HG03066 (cell line): Measurements from ENCODE around the gene AGER.

ENCODE experiments used
- ATAC-seq: cut with Tn5 transposase; IDR thresholded peaks from one replicate; pipeline ENCODE4 v1.9.1; 2021; ENCODE audit warnings: low read depth; ENCODE audit not compliant: unreplicated experiment

Gene AGER

DNA sequence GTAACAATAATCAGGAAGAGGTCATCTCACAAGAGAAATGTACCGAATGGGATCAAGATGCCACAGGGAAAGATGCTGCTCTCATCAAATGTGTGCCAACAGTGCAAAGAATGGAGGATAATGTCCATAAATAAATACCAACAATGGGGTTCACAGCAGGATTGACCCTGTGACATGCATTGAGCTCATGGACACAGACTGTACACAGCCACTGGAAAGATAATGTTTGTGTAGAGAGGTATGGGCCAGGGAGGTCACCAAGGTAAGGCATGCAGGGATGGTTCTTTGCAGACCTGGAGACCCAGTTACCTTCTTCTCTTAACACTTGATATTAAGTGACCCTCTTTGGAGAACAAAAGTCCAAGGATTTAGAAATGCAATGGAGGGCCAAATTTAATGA is 9.6 kb downstream of the AGER start:
- ATAC-seq, result no peak

DNA sequence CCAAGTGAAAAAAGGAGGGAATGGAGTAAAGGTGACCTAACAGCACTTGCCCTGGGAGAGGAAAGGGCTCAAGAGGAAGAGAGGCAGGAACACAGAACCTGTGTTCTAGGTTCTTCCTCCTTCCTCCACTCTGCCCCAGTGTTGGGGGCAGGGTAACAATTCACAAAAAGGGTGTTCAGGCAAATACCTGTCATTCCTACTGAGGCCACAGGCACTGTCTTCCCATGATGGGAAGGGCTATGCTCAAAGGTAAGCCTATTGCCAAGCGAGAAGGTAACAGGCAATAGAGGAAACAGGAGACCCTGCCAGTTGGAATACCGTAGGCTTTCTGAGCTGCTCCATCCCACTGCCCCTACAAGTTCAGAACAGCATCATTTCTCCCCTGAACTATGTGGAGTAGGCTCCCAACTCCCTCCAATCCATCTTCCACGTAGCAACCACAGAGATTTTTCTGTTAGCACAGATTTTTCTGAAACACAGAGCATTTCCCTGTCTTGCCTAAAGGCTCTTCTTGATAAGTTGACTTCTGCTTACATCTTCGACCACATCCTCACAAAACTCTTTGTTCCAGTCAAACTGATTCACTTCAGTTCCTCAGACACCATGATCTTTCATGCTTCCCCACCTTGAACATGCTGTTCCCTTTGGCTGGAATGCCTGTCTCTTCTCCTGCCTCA is 10.9 kb downstream of the AGER start:
- no peak for ATAC-seq

DNA sequence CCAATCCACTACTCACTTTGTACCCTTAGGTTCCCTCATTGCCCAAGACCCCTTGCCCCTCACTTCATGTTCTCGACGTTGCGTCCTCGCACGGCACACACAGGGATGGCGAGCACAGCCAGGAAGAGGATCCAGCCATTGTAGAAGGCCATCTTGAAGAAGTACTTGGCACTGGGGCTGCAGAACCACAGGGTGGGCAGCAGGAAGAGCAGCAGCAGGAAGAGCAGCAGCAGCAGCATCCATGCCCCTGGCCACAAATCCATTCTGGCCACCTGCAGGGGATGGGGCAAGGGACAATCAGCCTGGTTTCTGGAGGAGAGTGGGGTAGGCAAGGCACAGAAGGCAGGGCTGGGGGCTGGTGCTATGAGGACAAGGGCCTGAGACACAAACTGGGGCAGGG is 12.8 kb downstream of the AGER start:
- no peak for ATAC-seq

DNA sequence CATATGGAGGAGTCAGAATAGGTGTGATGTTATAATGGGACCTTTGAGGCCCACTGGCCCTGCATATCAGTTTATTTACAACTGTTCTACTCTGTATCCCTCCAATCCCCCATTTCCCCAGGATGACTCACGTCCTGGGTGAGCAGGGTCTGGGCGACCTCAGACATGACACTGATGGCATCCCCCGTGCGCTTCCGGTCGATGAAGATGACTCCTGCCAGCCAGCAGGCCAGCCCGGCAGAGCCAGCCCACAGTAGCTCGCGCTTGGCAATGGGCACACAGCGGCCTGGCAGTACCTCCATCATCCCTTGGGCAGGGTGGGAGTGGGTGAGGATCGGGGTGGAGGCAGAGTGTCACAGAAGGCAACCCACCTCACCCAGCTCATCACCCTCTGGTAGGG is 13.8 kb downstream of the AGER start:
- ATAC-seq, result no peak

DNA sequence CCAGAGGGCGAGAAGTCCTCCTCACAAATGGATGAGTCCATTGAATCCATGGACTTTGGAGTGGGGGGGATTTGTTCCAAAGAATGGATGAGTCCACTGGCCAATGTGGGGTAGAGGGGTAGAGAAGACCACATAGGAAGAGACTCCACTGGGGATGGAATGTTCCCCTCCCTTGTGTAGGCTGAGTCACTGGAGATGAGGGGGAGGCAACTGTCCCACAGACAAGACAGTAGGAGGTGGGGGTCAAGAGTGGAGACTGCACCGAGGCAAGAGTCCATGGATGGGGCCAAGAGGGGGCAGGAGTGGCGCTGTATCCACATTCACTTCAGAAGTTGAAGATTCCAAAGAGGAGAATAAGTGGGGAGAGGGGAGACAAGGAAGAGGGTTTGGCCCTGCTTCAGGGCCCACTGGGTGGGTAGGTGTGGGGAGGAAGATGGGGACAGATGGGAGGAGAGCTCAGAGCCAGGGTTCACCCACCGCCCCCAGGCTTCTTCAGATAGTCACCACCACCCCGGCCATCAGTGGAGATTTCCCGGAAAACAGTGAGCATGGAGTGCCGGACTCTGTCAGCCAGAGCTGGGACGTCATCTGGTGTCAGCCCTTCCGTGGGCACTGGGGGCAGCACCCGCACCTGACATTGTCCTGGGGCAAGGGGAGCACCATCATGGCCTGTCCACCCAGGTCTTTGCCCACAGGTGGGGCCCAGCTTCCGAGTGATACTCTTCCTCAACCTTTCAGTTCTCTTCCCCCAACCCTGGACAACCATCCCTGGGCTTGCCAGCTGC is 15.1 kb downstream of the AGER start:
- ATAC-seq, result no peak

DNA sequence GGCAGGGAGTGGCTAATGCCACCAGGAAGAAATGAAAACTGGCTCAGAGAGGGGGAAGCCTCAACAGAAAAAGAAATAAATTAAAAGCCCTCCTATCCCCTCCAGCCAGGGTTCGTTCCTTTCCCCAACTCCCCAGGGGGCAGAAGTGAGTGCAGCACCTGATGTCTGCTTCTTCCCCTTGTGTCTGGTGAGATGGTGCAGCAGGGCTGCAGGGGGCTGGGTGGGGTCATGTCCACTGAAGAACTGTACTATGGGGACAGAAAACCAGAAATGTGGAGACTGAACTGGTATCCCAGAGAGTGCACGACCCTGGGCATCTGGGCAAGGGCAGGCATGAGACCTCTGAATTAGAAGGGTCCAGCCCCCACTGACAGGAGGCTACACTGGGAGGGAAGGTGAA is 15.7 kb downstream of the AGER start:
- ATAC-seq, result no peak

DNA sequence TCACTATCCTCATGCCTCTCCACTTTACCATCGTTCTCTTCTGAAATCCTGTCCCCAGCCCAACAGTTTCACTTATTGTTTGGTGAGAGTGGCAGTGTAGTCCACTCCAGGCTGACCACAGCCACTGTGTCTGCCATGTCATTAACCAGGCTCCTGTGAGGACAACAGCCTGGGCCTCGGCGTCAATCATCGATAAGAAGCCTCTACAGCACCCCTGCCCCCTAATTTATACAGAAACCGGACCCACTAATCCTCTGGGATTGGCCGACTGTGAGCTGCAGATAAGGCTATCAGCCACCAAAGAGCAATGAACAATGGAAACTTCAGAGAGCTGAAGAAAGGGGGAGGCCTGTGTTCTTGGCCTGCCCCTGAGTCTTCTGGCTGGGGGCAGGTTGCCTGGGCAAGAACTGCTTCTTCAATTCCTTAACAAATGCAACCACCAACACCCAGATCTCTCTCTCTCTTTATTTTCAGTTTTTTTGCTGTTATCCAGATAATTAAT is 16.2 kb downstream of the AGER start:
- no peak for ATAC-seq

DNA sequence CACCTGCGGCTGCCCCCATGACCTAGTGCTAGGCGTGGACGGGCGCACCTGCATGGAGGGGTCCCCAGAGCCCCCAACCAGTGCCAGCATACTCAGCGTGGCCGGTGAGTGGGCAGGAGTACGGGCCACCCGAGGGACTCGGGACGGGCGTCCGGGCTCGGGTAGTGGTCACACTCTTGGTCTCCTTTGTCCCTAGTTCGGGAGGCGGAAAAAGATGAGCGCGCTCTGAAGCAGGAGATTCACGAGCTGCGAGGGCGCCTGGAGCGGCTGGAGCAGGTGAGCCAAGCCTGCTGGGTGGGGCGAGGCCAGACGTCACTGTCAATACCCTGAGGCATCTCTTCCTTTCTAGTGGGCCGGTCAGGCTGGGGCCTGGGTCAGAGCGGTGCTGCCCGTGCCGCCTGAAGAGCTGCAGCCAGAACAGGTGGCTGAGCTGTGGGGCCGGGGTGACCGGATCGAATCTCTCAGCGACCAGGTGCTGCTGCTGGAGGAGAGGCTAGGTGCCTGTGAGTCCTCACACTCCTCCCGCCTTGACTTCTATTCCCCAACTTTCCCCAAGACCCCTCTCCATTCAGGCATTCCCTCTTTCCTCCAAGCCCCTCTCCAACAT is 16.8 kb downstream of the AGER start:
- no peak for ATAC-seq

DNA sequence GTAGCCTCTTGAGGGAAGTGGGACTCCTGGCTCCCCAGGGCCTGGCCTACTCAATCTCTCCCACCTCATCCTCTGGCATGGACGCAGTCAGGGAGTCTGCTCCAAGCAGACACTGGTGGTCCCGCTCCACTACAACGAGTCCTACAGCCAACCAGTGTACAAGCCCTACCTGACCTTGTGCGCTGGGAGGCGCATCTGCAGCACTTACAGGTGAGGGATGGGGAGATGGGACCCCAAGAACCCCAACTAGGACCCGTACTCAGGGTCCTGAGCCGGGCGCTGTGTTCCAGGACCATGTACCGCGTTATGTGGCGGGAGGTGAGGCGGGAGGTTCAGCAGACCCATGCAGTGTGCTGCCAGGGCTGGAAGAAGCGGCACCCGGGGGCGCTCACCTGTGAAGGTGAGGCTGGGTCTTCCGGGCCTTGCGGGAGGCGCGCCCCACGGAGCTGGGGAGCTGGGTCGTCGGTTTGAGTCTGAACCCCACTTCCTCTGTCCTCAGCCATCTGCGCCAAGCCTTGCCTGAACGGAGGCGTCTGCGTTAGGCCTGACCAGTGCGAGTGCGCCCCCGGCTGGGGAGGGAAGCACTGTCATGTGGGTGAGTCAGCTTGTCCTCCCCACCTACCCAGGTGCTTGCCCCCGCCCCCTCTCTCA is 17.5 kb downstream of the AGER start:
- no peak for ATAC-seq

DNA sequence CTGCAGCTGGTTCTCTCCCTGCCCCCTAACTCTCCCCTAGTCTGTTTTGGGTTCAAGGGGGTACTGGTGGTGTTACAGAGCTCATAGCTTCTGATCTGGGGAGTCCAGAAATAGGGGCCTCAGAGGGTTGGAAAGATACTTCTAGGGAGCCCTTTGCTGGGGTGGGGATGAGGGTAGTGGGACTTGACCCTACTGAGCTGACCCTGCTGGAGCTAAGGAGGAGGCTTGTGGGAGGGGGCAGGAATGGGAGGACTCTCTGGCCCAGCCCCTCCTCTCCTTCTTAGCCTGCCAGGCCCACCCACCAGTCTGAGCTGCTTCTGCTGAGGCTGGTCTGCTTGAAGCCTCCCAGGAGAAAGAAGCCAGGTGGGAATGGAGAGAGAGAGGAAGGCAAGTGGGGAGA is 19.8 kb downstream of the AGER start, which contains the start of gene EGFL8:
EGFL8 (plus strand) TSS at position 301 of the 400 bp plus-strand sequence. CDS start 1,571 bp downstream, outside the sequence.
- ATAC-seq, result no peak

DNA sequence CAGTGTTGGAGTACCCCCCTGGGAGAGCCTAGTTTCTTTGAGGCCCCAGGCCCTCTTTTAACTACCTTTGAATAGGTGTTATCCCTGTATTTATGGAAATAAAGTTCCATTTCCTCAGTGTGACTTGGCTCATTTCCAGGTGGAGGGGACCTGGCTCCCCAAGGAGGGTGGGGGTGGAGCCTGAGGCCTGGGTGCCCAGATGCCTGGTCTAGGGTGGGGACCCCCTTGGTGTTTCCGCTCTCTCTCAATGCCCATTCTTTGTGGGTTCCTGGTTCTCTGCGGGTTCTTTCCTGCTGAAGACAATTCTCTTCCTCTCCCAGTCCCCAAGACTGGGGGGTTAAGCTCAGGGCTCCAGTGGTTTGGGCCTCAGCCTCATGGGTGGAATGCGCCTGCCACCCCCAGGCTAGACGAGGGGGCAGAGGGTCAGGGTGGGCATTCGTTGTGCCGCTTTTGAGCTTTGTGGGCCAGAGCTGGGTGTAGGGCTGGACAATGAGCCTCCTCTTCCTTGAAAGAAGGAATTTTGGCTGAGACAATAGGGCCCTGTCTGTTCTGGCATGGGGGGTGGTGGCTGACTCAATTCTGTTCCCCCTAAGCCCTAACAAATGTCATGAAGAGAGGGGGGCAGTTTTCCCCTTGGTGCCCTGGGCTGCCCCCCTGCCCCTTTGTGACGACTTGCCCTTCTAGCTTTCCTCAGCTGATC is 20.3 kb downstream of the AGER start:
- ATAC-seq, result no peak

DNA sequence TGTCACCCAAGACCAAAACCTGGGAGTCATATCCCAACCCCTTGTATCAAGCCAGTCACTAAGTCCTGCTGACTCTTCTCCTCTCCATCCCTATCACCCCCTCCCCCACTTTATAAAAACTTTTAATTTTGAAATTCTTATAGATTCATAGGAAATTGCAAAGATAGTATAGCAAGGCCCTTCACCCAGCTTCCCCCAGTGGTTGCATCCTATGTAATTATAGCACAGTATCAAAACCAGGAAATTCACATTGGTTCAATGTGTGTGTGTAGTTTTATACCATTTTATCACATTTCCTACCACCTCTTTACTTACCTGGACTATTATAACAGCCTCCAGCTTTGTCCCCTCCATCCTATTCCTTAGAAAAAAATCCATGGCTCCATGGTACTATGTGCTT is 26.0 kb downstream of the AGER start:
- ATAC-seq, result no peak

DNA sequence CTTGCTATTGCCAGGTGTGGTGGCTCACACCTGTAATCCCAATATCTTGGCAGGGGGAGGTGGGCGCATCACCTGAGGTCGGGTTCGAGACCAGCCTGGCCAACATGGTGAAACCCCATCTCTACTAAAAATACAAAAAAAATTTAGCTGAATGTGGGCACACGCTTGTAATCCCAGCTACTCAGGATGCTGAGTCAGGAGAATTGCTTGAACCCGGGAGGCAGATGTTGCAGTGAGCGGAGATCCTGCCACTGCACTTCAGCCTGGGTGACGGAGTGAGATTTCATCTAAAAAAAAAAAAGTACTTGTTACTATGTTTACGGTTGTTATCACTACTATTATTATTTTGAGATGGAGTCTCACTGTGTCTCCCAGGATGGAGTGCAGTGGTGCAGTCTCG is 27.2 kb downstream of the AGER start:
- ATAC-seq, result no peak

DNA sequence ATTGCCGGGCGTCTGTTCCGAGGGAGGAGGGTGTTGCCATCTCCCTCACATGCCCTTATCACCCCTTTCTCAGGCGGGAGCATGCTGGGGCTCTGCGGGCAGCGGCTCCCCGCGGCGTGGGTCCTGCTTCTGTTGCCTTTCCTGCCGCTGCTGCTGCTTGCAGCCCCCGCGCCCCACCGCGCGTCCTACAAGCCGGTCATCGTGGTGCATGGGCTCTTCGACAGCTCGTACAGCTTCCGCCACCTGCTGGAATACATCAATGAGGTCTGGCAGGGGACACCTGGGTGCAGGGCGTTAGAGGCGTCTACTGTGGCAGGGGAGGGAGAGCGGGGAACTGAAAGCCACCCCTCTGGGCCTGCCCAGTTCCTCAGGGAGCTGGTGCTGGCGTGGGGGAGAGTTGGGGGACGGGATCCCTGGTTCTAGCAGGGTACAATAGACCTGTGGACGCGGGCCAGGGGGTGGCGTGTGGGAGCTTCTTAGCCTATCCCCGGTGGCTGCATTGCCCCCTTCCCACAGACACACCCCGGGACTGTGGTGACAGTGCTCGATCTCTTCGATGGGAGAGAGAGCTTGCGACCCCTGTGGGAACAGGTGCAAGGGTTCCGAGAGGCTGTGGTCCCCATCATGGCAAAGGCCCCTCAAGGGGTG is 29.4 kb downstream of the AGER start:
- ATAC-seq, result peak; percentile 65

DNA sequence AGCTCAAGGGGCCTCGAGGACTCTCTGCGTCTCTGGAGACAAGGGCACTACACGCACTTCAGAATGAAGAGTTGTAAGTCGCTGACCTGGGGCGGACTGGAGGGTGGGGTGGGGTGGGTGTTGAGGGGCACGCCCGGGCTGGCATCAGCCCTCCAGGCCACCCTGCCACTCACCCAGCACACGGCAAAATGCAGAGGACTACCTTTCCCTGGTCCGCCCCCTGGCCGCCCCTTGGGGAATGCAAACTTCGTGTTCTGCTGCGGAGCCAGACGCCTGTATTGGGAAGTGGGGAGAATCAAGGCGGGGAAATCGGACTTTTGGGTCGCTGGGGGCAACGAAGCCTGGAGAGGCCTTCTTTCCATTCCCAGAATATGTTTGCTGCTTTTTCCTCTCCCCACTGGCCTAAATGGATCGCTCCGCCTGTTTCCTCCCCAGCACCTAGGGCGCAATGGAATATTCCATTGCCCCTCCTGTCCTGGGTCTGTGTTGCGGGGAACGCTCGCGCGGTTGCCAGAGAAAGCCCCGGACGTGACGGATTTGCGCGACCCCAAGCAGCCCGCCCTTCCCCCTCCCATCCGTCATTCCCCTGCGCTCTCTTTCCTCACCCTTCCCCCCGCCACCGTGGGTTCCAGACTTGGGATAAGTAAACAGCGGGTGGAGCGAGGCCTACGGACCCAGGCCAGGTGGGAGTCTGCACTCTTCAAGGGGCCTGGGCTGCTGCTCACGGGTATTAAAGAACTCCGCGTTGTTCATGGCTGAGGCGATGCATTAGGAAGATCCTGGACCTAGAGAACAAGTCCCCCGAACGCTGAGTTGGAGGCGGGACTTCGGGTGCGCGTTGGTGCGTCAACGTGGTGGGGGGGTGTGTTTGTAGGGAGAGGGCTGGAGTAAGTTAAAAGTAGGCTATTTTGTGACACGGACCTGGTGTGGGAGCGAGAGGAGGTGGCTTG is 30.2 kb downstream of the AGER start, which contains the start of gene PPT2:
PPT2 (plus strand) TSS at position 578 of the 950 bp plus-strand sequence. CDS start 454 bp downstream, outside the sequence.
- ATAC-seq, result peak; percentile 30

DNA sequence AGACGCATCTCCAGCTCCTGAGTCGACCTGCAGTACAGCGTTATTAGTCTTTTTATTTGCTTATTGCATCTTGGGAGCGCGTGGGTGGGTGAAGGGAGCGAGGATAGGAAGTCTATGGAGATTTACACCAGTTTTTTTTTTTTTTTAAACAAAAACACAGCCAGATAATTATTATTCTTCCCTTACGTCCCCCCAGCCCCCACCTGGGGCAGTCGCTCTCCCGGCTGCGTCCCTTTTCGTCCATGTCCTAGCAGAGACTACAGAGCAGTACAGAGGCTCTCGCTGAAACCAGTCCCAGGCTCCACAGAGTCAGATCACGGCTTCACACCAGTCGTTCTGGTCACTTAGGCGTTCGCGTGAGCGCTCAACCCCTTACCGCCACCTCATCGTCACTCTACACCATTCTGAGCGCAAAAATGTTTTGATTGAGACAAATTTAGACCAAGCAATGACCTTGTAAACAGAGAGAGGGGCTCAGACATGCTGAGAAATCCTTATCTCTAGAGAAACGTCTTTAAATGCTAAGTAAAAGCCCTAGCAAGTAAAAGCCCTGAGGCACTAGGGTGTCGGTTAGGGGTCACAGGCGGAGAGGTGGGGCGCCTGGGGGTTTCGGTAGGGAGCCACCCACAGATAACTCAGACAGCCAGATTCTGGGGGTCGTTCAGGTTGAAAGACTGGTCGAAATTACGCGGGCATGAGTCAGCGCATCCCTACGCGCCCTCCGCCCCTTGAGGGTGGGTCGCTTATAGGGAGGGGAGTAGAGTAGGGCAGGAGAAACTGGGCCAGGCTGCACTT is 31.1 kb downstream of the AGER start:
- no peak for ATAC-seq

DNA sequence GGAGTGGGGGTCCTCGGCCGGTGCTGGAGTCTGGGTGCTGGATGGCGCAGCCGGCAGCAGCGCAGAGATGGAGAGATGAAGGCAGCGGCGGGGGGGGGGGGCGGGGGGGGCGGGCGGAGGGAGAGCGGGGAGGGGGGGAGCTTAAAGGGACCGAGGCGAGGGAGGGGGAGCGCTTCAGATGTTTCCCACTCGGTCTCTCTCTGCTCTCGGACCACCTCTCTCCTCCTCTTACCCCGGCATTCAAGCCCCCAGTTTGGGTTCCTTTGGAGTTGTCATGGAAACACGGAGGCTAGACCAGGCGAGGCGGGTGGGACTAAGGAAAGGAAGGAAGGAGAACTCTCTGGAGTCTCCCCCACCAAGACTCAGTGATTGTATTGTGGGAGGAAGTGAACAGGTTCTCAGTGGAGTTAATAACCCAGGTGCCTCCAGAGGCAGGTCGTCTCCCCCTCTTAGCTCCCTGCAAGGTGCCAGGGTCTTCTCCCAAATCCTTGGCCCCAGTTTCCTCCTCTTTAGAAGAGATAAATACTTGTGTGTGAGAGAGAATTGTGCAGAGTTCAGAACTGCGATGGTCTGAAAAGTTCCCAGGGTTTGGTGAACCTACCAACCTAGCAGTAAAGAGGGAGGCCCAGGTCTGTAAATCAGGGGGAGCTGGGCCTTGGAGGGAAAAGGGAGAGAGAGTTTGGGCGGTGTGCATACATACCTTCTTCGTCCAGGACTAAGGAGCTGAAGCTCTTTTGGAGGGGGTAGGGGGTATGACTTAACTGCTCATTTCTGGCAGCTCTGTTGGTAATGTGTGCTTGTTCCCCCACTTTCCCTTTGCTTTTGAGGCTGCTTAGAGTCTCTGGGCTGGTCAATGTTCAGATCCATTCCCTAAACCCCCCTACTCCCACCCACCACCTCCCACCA is 31.9 kb downstream of the AGER start, which contains the start of gene PRRT1:
PRRT1 (minus strand) TSS at position 77 of the 906 bp plus-strand sequence. CDS start 112 bp downstream, outside the sequence.
- ATAC-seq, result no peak
